Occipital lobe (tissue), 2 donors: ENCODE measurements around the gene LATS2. TPM values are rescaled to one million over a fixed set of nuclear protein-coding genes. Genes with fewer than 3 reads are reported as not detected.

ENCODE experiments used
- DNase-seq: peaks from one replicate; lab custom pipeline; 2025; lab: John Stamatoyannopoulos, UW
- total RNA-seq: library from RNA; depleted of rRNA; stranded (reverse); fragments of >200 nt; gene quantifications from one replicate; pipeline ENCODE4 v1.2.3, GENCODE V29; 2014

The LATS2 gene
- total RNA-seq, 1 donor from 2014 or later: 2.2 TPM

DNA sequence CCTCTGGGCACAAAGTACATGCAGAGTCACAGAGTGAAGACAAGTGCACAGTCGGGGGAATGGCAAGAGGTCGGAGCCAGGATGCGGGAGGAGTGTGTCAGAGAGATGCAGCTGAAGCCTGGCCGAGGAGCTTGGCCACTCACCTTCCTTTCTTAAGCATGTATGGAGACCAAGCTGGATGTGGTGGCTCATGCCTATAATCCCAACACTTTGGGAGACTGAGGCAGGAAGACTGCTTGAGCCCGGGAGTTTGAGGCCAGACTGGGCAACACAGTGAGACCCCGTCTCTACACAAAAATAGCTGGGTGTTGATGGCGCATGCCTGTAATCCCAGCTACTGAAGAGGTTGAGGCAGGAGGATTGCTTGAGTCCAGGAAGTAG, 67.0 kb downstream of the LATS2 start:
- no peak for DNase-seq

DNA sequence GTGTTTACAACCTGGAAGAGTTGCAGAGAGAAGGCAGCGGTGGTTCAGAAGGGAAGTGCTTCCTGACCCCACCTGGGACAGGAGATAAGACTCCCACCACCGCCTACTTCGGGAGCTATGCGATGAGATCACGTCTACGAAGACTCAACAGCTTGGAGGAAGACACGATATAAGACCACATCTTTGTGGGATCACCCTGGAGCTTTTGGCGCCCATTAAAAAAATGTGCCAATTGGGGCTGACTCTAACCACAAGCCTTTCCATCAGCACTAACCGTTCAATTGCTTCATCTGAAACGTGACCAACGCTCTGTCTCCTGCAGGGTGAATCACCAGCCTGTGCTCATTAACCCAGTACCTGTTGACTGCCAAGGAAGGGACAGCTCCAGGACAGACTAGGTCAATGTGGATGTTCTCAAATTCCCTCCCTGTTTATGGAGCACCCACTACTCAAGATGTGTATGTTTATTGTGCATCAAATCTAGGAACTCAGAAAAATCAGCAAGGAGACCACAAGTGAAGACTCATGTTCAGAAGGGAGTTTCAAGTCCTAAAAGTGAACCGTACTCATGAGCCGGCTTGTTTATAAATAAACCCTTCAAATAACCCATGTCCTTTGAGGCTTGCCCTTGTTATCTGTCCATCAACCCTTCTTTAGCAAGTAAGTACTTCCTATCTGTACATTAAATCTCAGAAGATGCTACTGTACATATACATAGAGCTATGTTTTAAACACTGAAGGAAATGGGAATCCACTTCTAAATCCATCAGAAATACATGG, 67.5 kb downstream of the LATS2 start:
- no peak for DNase-seq

DNA sequence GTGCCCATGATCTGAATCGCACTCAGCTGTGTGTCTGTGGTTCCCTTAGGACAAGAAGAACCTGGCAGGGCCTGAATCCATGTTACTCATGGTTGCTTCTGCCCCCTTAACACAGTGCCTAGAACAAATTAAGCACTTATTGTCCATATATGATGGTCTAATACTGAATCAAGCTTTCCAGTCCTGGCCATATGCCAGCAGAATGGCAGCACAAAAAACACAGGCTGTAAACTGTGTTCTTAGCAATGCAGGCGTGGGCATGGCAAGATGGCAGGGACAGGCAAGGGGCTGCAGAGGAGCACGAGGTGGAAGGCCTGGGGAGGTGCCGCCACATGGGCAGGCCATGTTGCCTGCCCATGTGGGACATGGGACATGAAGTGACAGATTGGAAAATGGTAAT, 68.2 kb downstream of the LATS2 start:
- DNase-seq: no peak

DNA sequence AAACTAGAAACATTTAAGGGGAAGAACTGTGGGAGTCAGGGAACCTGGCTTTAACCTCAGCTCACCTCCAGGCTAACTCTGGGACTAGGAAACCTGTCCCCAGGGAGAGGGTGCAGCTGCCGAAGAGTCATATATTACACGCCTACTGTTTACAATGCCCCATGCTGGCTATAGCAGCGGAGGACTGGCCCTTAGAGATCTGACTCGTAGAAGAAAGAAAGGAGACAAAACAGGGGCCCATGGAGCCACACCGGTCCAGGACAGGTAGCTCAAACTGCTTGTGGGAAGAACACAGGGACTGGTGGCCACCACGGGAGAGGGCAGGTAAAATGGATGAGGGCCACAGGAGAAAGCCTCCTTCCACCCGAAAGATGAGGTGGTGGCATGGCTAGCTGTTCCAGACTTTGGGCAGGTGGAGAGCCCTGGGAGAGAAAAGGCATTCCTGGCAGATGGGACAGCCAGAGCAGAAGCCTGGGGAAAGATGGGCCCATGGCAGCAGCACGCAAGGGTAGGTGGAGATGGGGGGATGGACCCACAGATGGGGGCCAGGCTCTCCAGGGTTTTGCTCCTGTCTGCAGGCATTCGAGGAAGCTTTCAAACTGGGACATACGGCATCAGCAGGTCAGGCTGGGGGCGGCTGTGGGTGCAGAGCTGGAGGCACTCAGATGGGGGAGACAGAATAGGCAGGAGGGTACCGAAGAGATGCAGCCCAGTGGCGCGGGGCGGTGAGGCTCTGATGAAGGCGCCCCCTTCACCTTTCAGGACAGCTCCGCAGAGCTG, 69.5 kb downstream of the LATS2 start:
- no peak for DNase-seq

DNA sequence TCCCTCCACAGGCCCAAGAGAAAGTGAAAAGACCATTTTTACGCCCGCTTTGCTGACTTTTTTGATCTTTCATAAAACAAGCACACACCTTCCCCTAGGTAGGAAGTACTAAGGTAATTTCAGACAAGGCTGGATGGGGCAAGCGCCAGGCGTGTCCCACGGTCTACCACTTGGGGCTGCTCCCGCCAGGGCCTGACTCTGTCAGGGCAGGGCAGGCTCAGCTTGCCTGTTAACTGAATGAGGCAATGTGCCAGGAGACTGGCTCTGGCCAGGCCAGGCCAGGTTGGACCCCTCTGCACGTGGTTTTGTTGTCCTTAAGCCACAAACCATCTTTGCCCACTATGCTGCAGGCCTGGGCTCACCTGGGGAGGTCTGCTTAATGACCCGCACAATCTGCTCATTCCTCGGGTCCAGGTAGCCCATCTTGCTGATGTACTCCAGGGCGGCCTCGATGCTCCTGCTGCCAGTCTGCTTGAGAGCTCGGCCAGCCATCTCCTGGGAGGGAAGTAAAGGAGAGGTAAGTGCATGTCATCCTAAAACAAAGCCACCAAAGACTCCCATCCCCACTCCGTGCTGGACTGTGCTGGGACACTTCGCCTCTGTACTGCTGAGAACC, 70.4 kb downstream of the LATS2 start:
- no peak for DNase-seq

DNA sequence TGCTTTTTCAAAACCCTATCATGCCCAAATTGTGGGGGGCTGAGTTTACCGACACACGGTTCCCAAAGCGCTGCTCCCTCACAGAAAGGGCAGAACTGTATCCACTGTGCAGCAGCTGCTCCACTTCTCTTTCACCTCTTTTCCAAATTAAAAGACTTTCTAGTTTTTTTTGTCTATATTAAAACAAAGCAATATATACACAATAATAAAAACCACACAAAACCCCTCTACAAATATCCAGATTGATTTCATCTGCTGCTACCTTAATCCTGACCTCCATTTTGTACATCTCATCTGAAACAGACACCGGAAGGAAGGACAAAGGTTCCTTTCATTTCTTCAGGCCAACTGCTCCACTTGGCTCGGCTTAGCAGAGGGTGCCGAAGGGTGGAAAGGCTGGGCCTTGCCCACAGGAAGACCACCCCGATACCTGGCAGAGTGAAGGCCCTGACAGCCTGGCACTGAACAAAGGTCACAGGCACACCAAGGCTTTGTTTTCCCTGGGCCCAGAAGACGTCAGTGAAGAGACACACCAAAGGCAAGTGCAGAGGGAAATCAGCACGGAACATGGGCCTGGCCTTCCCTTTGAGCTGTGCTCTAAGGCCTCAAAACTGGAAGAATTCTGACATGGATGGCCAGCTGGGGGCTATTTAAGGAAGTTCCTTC, 71.6 kb downstream of the LATS2 start:
- no peak for DNase-seq

DNA sequence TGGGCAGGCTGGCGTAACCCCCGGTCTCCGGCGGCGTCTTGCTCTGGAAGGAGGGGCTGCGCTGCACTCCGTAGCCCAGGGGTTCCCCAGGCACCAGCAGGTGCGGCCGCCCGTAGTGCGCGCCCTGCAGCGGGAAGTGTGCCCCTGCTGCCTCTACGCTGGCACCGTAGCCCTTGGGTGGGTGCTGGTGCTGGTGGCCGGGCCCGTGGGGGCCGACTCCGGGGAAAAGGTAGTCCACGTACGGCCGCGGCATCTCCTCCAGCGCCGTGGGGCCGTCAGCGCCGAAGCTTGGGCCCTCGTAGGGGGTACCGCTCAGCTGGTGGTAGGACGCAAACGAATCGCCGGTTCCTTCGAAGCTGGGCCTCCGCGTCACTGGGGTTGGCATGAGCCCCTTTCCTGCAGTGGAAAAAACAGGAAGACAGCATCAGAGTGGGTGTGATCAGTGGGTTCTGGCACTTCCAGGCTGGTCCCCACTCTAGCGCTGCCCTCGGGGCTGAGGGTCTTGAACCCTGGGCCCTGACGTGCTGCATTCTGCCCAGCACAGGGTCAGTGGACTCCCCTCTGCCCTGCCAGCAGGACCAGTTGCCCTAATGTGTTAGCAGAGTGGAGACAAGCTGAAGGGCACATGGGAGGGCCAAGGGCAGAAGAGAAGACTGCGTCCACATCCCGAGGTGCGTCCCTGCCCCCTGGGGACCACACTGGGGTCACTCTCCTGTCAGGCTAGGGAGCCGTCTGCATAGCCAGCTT, 72.3 kb downstream of the LATS2 start:
- DNase-seq: no peak

DNA sequence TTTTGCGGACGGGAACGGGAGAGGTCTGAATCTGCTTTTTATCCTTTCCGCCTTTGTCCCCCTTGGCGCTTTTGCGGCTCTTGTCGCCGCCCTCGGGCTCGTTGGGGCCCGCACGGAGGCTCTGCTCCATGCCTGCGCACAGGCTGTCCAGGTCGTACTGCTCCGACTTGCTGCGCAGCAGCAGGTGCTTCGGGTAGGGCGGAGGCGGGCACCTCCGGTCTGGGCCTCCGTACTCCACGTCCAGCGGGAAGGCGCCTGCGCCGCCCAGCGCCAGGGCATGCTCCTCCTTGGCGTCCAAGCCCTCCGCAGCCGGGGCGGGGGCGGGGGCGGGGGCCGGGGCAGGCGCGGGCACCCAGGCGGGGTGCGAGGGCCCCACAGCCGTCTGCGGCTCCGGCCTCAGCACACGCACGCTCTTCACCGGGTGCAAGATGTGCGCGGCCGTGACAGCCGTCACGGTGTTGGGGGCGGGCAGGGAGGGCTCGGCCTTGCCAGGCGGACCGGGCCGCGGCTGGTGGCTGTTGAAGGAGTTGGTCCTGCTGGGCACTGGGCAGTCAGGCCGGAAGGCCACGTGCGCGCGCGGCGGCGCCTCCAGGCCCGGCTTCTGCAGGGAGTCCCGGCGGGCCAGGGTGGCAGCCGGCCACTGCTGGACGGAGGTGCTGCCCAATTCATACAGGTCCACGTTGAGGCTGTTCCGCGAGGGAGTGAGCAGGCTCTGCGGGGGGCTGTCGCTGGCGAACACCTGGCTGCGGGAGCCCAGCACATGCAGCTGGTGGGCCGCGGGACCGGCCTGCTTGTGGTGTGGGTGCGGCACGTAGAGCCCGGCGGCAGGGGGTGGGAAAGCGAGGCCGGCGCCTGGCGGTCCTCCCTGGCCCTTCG, 73.1 kb downstream of the LATS2 start:
- DNase-seq: no peak

DNA sequence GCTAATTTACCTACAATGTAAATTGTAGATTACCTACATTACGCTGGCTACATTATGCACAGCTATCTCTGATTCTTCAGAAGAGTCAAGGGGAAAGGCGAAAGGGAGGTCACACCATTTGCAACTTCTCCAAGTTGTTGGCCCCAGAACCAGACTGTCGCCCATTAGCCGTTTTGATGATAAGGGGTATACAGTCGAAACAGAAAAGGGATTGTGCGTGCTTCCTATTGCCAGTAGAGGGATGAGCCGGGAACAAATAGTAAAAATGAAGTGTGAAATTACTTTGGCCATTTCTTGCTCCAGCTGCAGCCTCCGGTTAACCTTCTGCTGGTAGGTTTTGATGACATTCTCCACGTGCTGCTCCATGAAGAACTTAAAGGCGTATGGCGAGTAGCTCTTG, 73.8 kb downstream of the LATS2 start:
- no peak for DNase-seq

DNA sequence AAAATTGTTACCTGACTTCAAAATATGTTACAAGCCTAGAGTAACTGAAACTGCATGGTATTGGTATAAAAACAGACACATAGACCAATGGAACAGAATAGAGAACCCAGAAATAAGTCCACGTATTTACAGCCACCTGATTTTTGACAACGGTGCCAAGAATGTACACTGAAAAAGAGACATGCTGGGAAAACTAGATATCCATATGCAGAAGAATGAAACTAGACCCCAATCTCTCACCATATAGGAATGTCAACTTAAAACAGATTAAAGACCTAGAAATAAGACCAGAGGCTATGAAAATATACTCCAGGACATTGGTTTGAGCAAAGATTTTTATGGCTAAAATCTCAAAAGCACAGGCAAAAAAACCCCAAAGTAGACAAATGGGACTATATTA, 76.5 kb downstream of the LATS2 start:
- DNase-seq: no peak

DNA sequence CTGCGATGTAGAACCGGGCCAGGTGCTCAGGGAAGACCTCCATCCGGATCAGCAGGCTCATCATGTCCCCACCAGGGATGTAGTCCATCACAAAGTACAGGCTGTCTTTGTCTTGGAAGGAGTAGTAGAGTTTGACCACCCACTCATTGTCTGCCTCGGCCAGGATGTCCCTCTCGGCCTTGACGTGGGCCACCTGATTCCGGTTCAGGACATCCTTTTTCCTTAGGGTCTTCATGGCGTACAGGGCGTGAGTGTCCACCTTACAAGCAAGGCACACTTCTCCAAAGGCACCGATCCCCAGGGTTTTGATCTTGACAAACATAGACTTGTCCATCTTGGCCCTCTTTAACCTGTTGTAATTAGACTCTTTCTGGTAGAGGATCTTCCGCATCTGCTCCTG, 78.0 kb downstream of the LATS2 start:
- DNase-seq: no peak

DNA sequence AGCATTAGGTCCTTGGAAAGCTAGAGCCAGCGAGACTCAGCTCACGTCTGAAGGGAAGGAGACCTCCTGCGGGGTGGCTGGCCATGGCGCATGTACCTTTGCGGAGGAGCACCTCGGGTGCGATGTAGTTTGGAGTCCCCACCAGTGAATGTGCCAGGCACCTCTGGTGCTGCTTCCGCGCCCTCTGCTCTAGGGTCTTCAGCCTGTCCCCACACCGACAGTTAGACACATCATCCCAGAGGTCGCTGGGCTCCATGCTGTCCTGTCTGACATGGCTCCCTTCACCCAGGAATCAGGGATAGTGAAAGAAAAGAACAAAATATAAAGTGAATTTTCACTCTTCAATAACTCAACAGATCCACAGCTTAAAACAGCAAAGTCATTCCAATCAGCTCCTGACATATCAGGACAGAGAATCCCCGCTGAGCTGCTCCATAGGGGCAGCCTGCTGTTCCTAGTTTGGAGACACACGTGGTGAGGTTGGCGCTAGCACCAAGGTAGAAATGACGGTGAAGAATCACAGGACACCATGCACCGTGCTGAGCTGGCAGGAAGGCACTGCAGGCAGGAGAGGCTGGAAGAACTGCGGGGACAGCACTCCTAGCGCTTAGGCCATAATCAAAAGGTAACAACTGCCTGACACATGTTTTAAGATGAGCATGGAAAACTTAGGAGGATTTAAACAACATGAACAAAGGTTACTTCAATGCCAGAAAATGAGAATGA, 79.9 kb downstream of the LATS2 start:
- no peak for DNase-seq

DNA sequence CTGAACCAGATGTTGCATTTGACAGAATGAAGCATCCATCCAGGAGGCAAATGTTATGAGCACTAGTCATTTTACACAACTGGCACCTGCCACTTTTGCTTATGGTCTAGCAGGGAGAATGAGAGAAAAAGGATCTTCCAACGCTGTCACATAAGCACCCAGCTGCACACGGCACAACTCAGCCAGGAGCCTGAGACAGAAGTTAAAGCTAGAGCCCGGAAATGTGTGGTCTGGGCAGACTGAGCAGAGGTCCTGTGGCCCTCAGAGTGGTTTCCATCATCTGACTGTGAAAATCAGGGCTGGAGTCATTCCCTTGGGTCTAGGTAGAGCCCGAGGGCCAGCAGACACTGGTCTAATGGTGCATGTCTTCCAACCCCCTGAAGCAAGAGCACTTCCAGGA, 80.5 kb downstream of the LATS2 start:
- DNase-seq: no peak

DNA sequence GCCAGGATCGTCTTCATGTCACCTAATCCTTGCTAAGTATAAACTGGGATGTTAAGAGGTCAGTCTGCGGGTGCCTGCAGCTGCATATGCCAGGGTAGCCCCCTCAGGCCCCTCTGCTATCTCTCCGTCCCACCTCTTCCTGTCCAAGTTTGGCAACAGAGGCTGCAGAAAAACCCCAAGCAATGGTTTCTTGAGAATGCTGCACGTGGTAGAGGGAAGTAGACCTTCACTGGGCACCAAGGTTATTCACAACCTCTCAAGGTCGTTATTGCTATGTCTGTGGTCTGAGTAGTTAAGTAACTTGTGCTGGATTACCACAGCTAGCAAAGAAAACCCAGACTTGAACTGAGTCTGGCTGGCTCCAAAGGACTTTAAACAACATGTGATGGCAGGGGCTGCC, 81.0 kb downstream of the LATS2 start:
- no peak for DNase-seq

DNA sequence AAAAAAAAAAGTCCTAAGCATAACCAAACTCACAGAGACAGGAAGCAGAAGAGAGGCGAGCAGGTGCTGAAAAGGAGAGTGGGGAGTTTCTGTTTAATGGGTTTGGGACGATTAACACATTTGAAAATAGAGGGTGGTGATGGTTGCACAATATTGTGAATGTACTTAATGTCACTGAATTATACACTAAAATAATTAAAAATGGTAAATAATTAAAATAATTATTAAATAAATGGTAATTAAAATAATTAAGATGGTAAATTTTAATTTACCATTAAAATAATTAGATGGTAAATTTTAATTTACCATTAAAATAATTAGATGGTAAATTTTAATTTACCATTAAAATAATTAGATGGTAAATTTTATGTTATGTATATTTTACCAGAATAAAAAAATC, 84.0 kb downstream of the LATS2 start:
- DNase-seq: no peak

DNA sequence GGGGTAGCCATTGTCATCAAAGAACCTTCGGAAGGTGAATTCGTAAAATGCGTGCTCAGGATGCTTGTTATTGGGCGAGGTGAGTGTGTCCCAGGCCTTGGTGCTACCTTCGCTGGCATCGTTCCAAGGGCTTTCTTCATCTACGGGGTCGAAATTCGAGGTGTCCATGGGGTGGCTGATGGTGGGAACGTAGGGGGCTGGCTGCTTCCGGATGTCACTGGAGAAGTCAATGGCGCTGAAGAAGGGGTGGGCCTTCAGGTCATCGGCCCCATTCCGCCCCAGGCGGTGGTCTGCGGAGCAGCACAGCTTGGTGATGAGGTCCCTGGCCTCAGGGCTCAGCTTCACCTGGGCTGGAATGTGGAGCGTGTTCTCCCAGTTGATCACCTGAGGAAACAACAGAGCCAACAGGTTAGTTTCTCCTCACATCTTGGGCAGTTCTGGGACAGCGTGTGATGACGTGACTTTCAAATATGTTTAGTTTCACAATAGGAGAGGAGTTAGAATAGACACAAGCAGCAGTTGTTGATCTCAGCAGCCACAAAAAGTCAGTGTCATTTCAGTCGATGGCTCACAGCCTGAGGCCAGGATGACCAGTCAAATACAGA, 86.3 kb downstream of the LATS2 start:
- no peak for DNase-seq

DNA sequence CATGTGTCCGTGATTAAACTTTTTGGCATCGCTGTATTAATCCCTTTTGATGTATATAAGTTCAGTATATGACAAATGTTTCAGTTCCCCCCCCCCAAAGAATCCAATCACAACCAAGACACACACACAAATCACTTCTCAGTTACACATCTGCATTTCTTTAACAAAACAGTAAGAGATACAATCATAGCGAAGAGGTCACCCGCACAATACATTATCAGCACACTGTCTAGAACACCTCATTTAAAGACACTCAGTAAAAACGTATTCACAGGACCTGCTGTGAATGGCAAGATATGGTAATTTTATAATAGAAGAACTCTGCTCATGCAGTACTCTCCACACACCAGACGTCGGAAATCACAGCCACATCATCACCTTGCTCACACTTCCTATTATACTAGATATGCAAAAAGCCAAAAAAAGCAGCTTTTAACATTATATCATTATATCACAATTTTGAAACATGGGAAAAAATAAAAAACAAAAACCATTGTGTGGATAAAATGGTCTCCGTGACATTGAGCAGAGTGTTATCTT, 87.4 kb downstream of the LATS2 start:
- DNase-seq: no peak

DNA sequence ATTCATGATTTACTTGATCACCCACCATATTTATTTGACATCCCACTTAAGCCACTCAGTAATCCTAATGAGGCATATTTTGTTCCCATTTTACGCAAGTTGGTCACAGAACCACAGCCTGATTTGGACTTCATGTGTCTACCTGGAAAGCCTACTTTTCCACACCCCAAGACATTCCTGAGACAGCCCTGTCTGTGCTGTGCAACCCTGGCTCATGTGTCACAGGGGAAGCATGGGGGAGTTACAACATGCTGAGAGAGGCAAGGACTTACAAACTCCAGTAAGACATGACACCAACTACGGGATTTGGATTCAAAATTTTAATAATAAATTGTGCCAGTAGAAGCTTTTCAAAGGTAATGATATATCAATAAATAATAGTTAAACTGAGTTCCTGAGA, 88.7 kb downstream of the LATS2 start:
- no peak for DNase-seq

DNA sequence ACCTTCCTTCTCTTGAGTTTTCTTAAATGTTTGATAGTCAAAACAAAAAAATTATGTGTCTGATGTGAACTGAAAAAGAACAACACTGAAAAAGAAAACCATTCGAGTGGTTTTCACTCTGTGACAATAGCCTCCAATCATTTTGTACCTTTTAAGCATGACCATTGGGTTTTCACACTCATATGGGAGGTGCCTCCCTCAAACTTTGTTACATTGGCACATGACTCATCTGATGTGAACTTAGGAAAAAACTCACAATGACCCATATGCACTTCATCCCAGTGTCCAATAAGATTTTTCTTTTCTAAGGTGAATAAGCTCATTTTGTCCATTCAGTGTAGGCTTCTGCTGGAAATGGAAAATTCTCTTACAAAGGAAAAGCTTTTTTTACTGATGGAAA, 92.2 kb downstream of the LATS2 start:
- no peak for DNase-seq
